GM12878 (cell line): ENCODE measurements around the gene MCC. TPM values are rescaled to one million over a fixed set of nuclear protein-coding genes. Genes with fewer than 3 reads are reported as not detected.

Experiments used
- ATAC-seq: fragments of 200-7000 bp; cut with Tn5 transposase; 3 replicates; pipeline ENCODE4 v1.9.1; 2020; ENCODE audit warnings: mild to moderate bottlenecking, moderate library complexity
- BruUV-seq: library from RNA; stranded (reverse); fragments of 400-500 nt; replicated peaks from 2 replicates; lab custom pipeline; 2021; lab: Mats Ljungman, UMichigan
- CTCF ChIA-PET: fragments of 300-600 bp; sonication (Branson Sonifier 250); formaldehyde crosslinking; extraction: SDS; loops from one replicate; lab custom pipeline; 2021; ENCODE audit warnings: inconsistent platforms; lab: Yijun Ruan, JAX
- POLR2A ChIA-PET: fragments of 350-600 bp; formaldehyde crosslinking; extraction: SDS; loops from one replicate; lab custom pipeline; 2021; ENCODE audit warnings: inconsistent platforms; lab: Charles Lee
- RAD21 ChIA-PET: fragments of 300-600 bp; sonication (Branson Sonifier 250); formaldehyde crosslinking; loops from one replicate; lab custom pipeline; 2023; ENCODE audit warnings: antibody characterized with exemption; ENCODE audit not compliant: unreplicated experiment; lab: Charles Lee
- SMC1A ChIA-PET: fragments of 300-600 bp; sonication (Branson Sonifier 250); formaldehyde crosslinking; loops from one replicate; lab custom pipeline; 2023; ENCODE audit not compliant: unreplicated experiment, uncharacterized antibody; lab: Charles Lee
- DNase-seq: peaks from one replicate; pipeline ENCODE4 v3.0.0-alpha.2; 2011; ENCODE audit warnings: low read depth, low spot score
- FAIRE-seq: peaks from 3 replicates; lab custom pipeline; 2011; peaks lifted over from hg19 to GRCh38; lab: Jason Lieb, UNC
- H2AFZ ChIP-seq: 2 replicates; pipeline ENCODE4 v1.6.0; 2011; ENCODE audit warnings: low read depth, low read length, control low read depth; ENCODE audit not compliant: control insufficient read depth
- H3K27ac ChIP-seq: 2 replicates; pipeline ENCODE4 v1.5.1; 2011; ENCODE audit warnings: control low read depth; ENCODE audit not compliant: control insufficient read depth, insufficient read depth
- H3K27me3 ChIP-seq, 2 experiments: replicated peaks in 1 of 2; 2 replicates each; pipeline versions ENCODE4 v1.6.0 to v1.6.1; 2011; ENCODE audit warnings: low read length in 1 of 2; ENCODE audit not compliant: control insufficient read depth in 2 of 2, insufficient read depth in 2 of 2
- H3K36me3 ChIP-seq, 2 experiments: 2 replicates each; pipeline ENCODE4 v1.5.1; 2011; ENCODE audit warnings: low read length in 1 of 2; ENCODE audit not compliant: control insufficient read depth in 2 of 2, insufficient read depth in 2 of 2
- H3K4me1 ChIP-seq: 2 replicates; pipeline ENCODE4 v1.6.1; 2011; ENCODE audit warnings: mild to moderate bottlenecking, low read length, moderate library complexity, mixed read lengths; ENCODE audit not compliant: control insufficient read depth, insufficient read depth
- H3K4me2 ChIP-seq: 2 replicates; pipeline ENCODE4 v1.6.0; 2011; ENCODE audit warnings: control low read depth; ENCODE audit not compliant: control insufficient read depth, insufficient read depth
- H3K4me3 ChIP-seq: fragments of 200-600 bp; sonication (generic); 2 replicates; pipeline ENCODE4 v1.5.1; 2016
- H3K79me2 ChIP-seq: 2 replicates; pipeline ENCODE4 v1.6.0; 2011; ENCODE audit warnings: low read length; ENCODE audit not compliant: control insufficient read depth, insufficient read depth
- H3K9ac ChIP-seq: 2 replicates; pipeline ENCODE4 v1.8.0; 2011; ENCODE audit warnings: low read length, control low read depth, mixed read lengths; ENCODE audit not compliant: control insufficient read depth, insufficient read depth
- H3K9me3 ChIP-seq: replicated peaks from 3 replicates; pipeline ENCODE4 v1.5.1; 2011; ENCODE audit warnings: mild to moderate bottlenecking, low read length; ENCODE audit not compliant: control insufficient read depth, insufficient read depth
- H4K20me1 ChIP-seq: 2 replicates; pipeline ENCODE4 v1.6.0; 2011; ENCODE audit not compliant: control insufficient read depth, insufficient read depth
- BACH1 ChIP-seq: fragments of 450-650 bp; IDR thresholded peaks from 2 replicates; pipeline ENCODE4 v1.6.1; 2017; ENCODE audit warnings: mild to moderate bottlenecking, borderline replicate concordance
- BRCA1 ChIP-seq: IDR thresholded peaks from 2 replicates; pipeline ENCODE4 v1.6.1; 2011; ENCODE audit warnings: low read depth, low read length, improper control_type of control experiment
- CHD4 ChIP-seq: fragments of 200-600 bp; sonication (generic); IDR thresholded peaks from 2 replicates; pipeline ENCODE4 v1.6.1; 2016; ENCODE audit warnings: mild to moderate bottlenecking
- HCFC1 ChIP-seq: fragments of 150-350 bp; IDR thresholded peaks from 2 replicates; pipeline ENCODE4 v1.6.1; 2014; ENCODE audit warnings: low read length
- HDGF ChIP-seq: fragments of 450-650 bp; IDR thresholded peaks from 2 replicates; pipeline ENCODE4 v1.6.1; 2016; ENCODE audit warnings: antibody characterized with exemption
- SUPT20H ChIP-seq: IDR thresholded peaks from 2 replicates; pipeline ENCODE4 v1.6.1; 2011; ENCODE audit warnings: low read depth, mild to moderate bottlenecking, low read length, moderate library complexity, borderline replicate concordance; ENCODE audit not compliant: control insufficient read depth
- TAF1 ChIP-seq: IDR thresholded peaks from 2 replicates; pipeline ENCODE4 v1.6.1; 2011; ENCODE audit warnings: mild to moderate bottlenecking, low read depth, low read length, borderline replicate concordance
- TARDBP ChIP-seq: IDR thresholded peaks from 2 replicates; pipeline ENCODE4 v1.6.1; 2016; ENCODE audit warnings: borderline replicate concordance
- ZNF217 ChIP-seq: fragments of 450-650 bp; IDR thresholded peaks from 2 replicates; pipeline ENCODE4 v1.6.1; 2017; ENCODE audit warnings: antibody characterized with exemption, mild to moderate bottlenecking
- ZNF384 ChIP-seq: IDR thresholded peaks from 2 replicates; pipeline ENCODE4 v1.6.1; 2012; ENCODE audit warnings: low read depth, mild to moderate bottlenecking, low read length, improper control_type of control experiment, borderline replicate concordance
- ZNF622 ChIP-seq: fragments of 450-650 bp; IDR thresholded peaks from 2 replicates; pipeline ENCODE4 v1.6.1; 2017; ENCODE audit warnings: mild to moderate bottlenecking, inconsistent platforms
- WGBS: methylation state at CpG from one replicate; pipeline ENCODE4 v1.1.6; 2016; ENCODE audit warnings: low lambda C conversion rate; ENCODE audit not compliant: insufficient replicate concordance, insufficient coverage; ENCODE audit errors: missing lambda C conversion rate; 5-methylcytosine and 5-hydroxymethylcytosine counted together
- in situ Hi-C: fragments of 300-500 bp; cut with MboI; formaldehyde crosslinking; loops from 9 replicates; pipeline ENCODE4 v1.14.3; 2018; ENCODE audit warnings: mixed read lengths
- intact Hi-C: fragments of 100-400 bp; cut with micrococcal nuclease; formaldehyde crosslinking; loops from one replicate; pipeline ENCODE4 v1.14.2; 2022; ENCODE audit not compliant: unreplicated experiment
- polyA plus RNA-seq, 11 experiments: library from polyadenylated mRNA; depleted of rRNA in 4 of 11; unstranded in 6 of 11; stranded (reverse) in 5 of 11; fragments of >200 nt; fragmentation: Nextera tagmentation in 4 of 11; fragmentation: Illumina TruSeq in 1 of 11; extraction: Ambion mirVana in 4 of 11; extraction: Trizol in 1 of 11; gene quantifications; 1 replicate in 1 of 11; 2 replicates in 10 of 11; pipeline versions ENCODE4 v1.2.1 to v1.2.3, GENCODE V29; 2011 to 2016; ENCODE audit warnings: inconsistent platforms in 2 of 11, missing spikeins in 2 of 11, low read depth in 1 of 11
- total RNA-seq, 4 experiments: library from RNA; depleted of rRNA in 3 of 4; stranded (reverse); fragments of >200 nt in 3 of 4; fragmentation: Illumina TruSeq in 1 of 4; extraction: Trizol in 1 of 4; gene quantifications; 2 replicates each; pipeline versions ENCODE4 v1.2.1 to v1.2.3, GENCODE V29; 2013 to 2021
- TF ChIP-seq, protein P1 (sequence below): IDR thresholded peaks from 2 replicates; pipeline ENCODE4 v1.6.1; 2012; ENCODE audit warnings: low read depth, low read length, improper control_type of control experiment
- TF ChIP-seq, protein P2 (sequence below): IDR thresholded peaks from 2 replicates; pipeline ENCODE4 v1.6.1; 2011; ENCODE audit warnings: mild to moderate bottlenecking, low read depth, low read length, moderate library complexity; ENCODE audit not compliant: insufficient replicate concordance
- TF ChIP-seq, protein P3 (sequence below): fragments of 450-650 bp; IDR thresholded peaks from 2 replicates; pipeline ENCODE4 v1.6.1; 2016; ENCODE audit warnings: mild to moderate bottlenecking
- TF ChIP-seq, protein P4 (sequence below): fragments of 450-650 bp; IDR thresholded peaks from 2 replicates; pipeline ENCODE4 v1.6.1; 2017; ENCODE audit warnings: mild to moderate bottlenecking, moderate library complexity

Gene MCC
- total and polyA plus RNA-seq, 10 of the 15 experiments (the other 5 are each of a cell fraction or from before 2014, with no cell fraction given): 0.03 to 0.86 (median 0.16) TPM

DNA sequence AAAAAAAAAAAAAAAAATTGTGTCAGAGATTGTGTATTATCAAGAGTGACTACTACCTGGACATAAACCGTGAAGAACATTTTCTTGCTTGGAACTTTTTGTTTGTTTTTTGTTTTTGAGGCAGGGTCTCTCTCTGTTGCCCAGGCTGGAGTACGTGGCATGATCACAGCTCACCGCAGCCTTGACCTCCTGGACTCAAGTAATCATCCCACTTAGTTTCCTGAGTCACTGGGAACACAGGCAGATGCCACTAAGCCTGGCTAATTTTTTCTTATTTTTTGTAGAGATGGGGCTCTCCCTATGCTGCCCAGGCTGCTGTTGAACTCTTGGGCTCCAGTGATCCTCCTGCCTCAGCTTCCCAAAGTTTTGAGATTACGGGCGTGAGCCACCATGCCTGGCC, 485.8 kb downstream of the MCC start (continued):
- TF ChIP-seq, protein P1, sequence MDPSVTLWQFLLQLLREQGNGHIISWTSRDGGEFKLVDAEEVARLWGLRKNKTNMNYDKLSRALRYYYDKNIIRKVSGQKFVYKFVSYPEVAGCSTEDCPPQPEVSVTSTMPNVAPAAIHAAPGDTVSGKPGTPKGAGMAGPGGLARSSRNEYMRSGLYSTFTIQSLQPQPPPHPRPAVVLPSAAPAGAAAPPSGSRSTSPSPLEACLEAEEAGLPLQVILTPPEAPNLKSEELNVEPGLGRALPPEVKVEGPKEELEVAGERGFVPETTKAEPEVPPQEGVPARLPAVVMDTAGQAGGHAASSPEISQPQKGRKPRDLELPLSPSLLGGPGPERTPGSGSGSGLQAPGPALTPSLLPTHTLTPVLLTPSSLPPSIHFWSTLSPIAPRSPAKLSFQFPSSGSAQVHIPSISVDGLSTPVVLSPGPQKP: no peak
- TF ChIP-seq, protein P2, sequence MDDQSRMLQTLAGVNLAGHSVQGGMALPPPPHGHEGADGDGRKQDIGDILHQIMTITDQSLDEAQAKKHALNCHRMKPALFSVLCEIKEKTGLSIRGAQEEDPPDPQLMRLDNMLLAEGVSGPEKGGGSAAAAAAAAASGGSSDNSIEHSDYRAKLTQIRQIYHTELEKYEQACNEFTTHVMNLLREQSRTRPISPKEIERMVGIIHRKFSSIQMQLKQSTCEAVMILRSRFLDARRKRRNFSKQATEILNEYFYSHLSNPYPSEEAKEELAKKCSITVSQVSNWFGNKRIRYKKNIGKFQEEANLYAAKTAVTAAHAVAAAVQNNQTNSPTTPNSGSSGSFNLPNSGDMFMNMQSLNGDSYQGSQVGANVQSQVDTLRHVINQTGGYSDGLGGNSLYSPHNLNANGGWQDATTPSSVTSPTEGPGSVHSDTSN: no peak
- TF ChIP-seq BACH1: no peak
- no peak for TF ChIP-seq ZNF622
- TF ChIP-seq, protein P3, sequence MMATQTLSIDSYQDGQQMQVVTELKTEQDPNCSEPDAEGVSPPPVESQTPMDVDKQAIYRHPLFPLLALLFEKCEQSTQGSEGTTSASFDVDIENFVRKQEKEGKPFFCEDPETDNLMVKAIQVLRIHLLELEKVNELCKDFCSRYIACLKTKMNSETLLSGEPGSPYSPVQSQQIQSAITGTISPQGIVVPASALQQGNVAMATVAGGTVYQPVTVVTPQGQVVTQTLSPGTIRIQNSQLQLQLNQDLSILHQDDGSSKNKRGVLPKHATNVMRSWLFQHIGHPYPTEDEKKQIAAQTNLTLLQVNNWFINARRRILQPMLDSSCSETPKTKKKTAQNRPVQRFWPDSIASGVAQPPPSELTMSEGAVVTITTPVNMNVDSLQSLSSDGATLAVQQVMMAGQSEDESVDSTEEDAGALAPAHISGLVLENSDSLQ: no peak
- TF ChIP-seq CHD4: no peak
- no peak for TF ChIP-seq SUPT20H
- TF ChIP-seq HDGF: no peak
- TF ChIP-seq, all 136 proteins: peak for 0

DNA sequence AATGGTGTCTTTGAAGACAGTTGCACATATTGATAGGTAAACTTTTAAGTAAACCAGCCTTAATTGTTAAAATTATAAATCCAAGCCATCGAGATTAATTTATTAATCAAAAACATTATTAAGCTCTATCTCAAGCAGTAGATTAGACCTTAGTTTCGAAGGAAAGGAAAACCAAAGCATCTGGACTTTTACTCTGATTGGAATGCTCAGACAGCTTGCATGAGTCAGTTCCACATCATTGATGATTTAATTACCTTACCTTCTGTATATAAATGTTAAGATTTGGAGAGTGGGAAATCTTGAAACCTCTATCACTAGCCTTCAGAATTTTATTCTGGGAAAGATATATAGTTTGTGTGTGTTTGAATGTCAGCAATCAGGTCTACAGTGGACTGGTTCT, 487.8 kb downstream of the MCC start:
- ChIA-PET RAD21 (no interaction called here), CTCF (no interaction called here), POLR2A (no interaction called here), SMC1A (no interaction called here)
- no peak overlapping the region for H3K27ac ChIP-seq
- intact Hi-C loops (no loop called here), in situ Hi-C loops (no loop called here)
- no peak for DNase-seq
- no peak overlapping the region for H2AFZ ChIP-seq
- TSS peak; percentile 4 for BruUV-seq
- ATAC-seq: no peak
- H3K4me2 ChIP-seq: no peak overlapping the region
- no peaks in the 10 kb centered on the region for H4K20me1 ChIP-seq
- no peaks in the 10 kb centered on the region for H3K4me1 ChIP-seq
- FAIRE-seq: no peak
- H3K9me3 ChIP-seq: no peaks in the 10 kb centered on the region
- 98% methylated on average over 2 of the region's 2 CpGs for WGBS
- H3K4me3 ChIP-seq: no peak overlapping the region
- peaks cover 20% of the 10 kb centered on the region for H3K79me2 ChIP-seq
- H3K27me3 ChIP-seq: no peaks in the 10 kb centered on the region
- no peak overlapping the region for H3K9ac ChIP-seq
- peaks cover 9 to 27% of the 10 kb centered on the region in 2 experiments; a peak in 3 of 4 replicates for H3K36me3 ChIP-seq
- TF ChIP-seq HCFC1 (no peak), ZNF217 (no peak), TAF1 (no peak), TARDBP (no peak), ZNF384 (no peak), BRCA1 (no peak)
- TF ChIP-seq, protein P2: no peak
- TF ChIP-seq, protein P4, sequence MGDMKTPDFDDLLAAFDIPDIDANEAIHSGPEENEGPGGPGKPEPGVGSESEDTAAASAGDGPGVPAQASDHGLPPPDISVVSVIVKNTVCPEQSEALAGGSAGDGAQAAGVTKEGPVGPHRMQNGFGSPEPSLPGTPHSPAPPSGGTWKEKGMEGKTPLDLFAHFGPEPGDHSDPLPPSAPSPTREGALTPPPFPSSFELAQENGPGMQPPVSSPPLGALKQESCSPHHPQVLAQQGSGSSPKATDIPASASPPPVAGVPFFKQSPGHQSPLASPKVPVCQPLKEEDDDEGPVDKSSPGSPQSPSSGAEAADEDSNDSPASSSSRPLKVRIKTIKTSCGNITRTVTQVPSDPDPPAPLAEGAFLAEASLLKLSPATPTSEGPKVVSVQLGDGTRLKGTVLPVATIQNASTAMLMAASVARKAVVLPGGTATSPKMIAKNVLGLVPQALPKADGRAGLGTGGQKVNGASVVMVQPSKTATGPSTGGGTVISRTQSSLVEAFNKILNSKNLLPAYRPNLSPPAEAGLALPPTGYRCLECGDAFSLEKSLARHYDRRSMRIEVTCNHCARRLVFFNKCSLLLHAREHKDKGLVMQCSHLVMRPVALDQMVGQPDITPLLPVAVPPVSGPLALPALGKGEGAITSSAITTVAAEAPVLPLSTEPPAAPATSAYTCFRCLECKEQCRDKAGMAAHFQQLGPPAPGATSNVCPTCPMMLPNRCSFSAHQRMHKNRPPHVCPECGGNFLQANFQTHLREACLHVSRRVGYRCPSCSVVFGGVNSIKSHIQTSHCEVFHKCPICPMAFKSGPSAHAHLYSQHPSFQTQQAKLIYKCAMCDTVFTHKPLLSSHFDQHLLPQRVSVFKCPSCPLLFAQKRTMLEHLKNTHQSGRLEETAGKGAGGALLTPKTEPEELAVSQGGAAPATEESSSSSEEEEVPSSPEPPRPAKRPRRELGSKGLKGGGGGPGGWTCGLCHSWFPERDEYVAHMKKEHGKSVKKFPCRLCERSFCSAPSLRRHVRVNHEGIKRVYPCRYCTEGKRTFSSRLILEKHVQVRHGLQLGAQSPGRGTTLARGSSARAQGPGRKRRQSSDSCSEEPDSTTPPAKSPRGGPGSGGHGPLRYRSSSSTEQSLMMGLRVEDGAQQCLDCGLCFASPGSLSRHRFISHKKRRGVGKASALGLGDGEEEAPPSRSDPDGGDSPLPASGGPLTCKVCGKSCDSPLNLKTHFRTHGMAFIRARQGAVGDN: no peak
